ENCODE results near the gene GPC5.

DNA sequence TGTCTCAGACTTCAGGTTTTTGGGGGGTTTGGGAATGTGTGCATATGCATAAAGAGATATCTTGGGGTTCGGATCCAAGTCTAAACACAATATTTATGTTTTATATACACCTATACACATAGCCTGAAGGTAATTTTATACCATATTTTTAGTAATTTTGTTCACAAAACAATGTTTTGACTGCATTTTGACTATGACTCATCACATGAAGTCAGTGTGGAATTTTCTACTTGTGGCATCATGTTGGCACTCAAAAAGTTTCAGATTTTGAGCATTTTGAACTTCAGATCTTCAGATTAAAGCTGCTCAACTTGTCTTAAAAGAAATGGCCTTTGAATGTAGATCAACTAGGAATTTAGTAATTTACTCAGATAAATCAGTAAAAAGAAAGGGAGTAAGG, 1115.3 kb downstream of the GPC5 start:
- TF ChIP-seq YY1 (IDR thresholded peaks at IDR 0.05; ENCODE audit: low read depth) (no peak), EP300 (IDR thresholded peaks at IDR 0.05; ENCODE audit: borderline replicate concordance) (no peak), RAD21 (IDR thresholded peaks at IDR 0.05; ENCODE audit: low read depth) (no peak), TCF12 (IDR thresholded peaks at IDR 0.05; ENCODE audit: low read depth) (no peak), EGR1 (IDR thresholded peaks at IDR 0.05) (no peak), CEBPB (IDR thresholded peaks at IDR 0.05) (no peak), CREB1 (IDR thresholded peaks at IDR 0.05; ENCODE audit: low read depth) (no peak), TAF1 (IDR thresholded peaks at IDR 0.05; ENCODE audit: low read depth) (no peak), TEAD4 (IDR thresholded peaks at IDR 0.05) (no peak)
- TF ChIP-seq, protein P1, sequence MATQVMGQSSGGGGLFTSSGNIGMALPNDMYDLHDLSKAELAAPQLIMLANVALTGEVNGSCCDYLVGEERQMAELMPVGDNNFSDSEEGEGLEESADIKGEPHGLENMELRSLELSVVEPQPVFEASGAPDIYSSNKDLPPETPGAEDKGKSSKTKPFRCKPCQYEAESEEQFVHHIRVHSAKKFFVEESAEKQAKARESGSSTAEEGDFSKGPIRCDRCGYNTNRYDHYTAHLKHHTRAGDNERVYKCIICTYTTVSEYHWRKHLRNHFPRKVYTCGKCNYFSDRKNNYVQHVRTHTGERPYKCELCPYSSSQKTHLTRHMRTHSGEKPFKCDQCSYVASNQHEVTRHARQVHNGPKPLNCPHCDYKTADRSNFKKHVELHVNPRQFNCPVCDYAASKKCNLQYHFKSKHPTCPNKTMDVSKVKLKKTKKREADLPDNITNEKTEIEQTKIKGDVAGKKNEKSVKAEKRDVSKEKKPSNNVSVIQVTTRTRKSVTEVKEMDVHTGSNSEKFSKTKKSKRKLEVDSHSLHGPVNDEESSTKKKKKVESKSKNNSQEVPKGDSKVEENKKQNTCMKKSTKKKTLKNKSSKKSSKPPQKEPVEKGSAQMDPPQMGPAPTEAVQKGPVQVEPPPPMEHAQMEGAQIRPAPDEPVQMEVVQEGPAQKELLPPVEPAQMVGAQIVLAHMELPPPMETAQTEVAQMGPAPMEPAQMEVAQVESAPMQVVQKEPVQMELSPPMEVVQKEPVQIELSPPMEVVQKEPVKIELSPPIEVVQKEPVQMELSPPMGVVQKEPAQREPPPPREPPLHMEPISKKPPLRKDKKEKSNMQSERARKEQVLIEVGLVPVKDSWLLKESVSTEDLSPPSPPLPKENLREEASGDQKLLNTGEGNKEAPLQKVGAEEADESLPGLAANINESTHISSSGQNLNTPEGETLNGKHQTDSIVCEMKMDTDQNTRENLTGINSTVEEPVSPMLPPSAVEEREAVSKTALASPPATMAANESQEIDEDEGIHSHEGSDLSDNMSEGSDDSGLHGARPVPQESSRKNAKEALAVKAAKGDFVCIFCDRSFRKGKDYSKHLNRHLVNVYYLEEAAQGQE (IDR thresholded peaks at IDR 0.05; ENCODE audit: low read depth): no peak
- TF ChIP-seq, protein P2, sequence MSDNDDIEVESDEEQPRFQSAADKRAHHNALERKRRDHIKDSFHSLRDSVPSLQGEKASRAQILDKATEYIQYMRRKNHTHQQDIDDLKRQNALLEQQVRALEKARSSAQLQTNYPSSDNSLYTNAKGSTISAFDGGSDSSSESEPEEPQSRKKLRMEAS (IDR thresholded peaks at IDR 0.05): no peak
